GM10248 (cell line): Measurements from ENCODE around the gene HPD.

ENCODE experiments used
- CTCF ChIA-PET: fragments of 300-600 bp; sonication (Branson Sonifier 250); formaldehyde crosslinking; extraction: SDS; loops from one replicate; lab custom pipeline; 2021; ENCODE audit warnings: antibody characterized with exemption; lab: Yijun Ruan, JAX
- POLR2A ChIA-PET: fragments of 350-650 bp; sonication (Branson Sonifier 250); formaldehyde crosslinking; extraction: SDS; loops from one replicate; lab custom pipeline; 2020; ENCODE audit warnings: antibody characterized with exemption; lab: Yijun Ruan, JAX
- DNase-seq: peaks from one replicate; pipeline ENCODE4 v3.0.0; 2012; ENCODE audit errors: extremely low spot score
- CTCF ChIP-seq: IDR thresholded peaks from 2 replicates; pipeline ENCODE4 v1.5.1; 2012; ENCODE audit warnings: mild to moderate bottlenecking, low read depth; ENCODE audit errors: extremely low read depth, missing control alignments, control extremely low read depth

Gene HPD

DNA sequence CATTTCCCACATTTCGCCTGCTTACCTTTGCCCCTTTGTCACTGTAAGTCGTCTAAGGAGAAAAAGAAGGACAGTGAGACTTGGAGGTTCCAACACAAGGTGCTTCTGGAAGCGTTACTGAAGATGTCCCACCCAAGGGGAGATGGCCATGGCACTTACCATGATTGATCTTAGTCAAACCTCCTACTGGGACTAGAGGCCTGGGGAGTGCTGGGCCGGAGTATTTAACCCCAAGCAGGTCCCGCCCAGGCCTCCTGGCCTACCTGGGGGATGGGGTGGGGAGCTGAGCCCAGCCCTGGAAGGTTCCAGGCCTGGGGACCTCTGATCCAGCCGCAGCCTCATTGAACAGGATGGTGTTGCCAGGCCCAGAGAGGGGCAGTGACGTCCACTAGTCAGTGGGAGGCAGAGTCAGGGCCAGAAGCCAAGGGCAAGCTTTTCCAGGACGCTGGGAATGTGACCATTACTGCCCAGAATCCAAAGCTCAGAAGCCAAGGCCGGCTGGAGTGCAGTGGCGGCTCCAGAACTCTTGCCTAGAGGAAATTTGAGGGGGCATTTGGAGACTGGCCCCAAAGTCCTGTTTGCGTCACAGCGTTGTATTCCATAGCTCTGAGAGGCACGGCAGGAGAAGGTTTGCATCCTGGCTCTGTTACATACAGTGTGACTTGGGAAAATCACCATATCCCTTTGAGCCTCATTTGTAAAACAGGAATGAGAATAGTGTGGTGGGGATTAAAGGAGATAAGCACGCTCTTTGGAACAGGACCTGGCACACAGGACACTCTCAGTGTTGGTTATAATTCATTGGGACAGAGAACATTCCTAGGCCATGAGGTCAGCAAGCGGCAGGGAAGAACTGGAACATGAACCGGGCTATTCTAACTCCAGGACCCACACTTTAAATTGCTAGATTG is at the start of gene HPD:
TSS of gene HPD (minus strand) at position 198 of the 911 bp plus-strand sequence. CDS start at position 162, 36 bp downstream.
- no peak for DNase-seq
- no peak for TF ChIP-seq CTCF
- POLR2A ChIA-PET, result no interaction called here
- CTCF ChIA-PET, result interaction anchor here (2.2 kb wide), 1 partner anchor 64 kb away, joined by 4 read pairs; no protein-coding TSS in a partner anchor

- TF ChIP-seq CTCF, result no peak
- DNase-seq, result no peak
- ChIA-PET CTCF (interaction anchor here (1.0 to 1.5 kb wide), 3 partner anchors 11 to 111 kb away, joined by 3 read pairs; no protein-coding TSS in a partner anchor), POLR2A (no interaction called here)
Observed at GRCh38 chr12:121905746-121906145, 47.1 kb upstream of the HPD start.

- TF ChIP-seq CTCF, result no peak
- no peak for DNase-seq
- ChIA-PET CTCF (interaction anchor here (1.2 to 1.4 kb wide), 2 partner anchors 9 to 15 kb away, joined by 4 to 6 read pairs; partner anchors contain the start of gene PSMD9), POLR2A (no interaction called here)
Observed at GRCh38 chr12:121903202-121903601, 44.5 kb upstream of the HPD start.

DNA sequence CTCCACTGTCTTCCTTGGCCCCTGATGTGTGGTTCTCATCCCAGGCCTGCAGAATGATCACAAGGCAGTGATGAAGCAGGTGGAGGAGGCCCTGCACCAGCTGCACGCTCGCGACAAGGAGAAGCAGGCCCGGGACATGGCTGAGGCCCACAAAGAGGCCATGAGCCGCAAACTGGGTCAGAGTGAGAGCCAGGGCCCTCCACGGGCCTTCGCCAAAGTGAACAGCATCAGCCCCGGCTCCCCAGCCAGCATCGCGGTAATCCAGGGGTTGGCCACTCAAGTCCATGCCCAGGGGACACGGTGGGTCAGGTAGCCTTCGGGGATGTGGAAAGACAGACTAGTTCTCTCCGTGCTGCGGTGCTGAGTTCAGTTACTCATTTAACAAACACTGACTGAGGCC is 40.9 kb upstream of the HPD start:
- no peak for TF ChIP-seq CTCF
- ChIA-PET POLR2A (no interaction called here), CTCF (interaction anchor here (0.7 kb wide), 1 partner anchor 104 kb away, joined by 4 read pairs; no protein-coding TSS in a partner anchor)
- no peak for DNase-seq

- DNase-seq, result no peak
- TF ChIP-seq CTCF, result no peak
- ChIA-PET CTCF (interaction anchor here (1.0 kb wide), 2 partner anchors 9 to 104 kb away, joined by 3 to 4 read pairs; partner anchors contain the start of gene PSMD9), POLR2A (no interaction called here)
Observed at GRCh38 chr12:121898287-121898686, 39.6 kb upstream of the HPD start.

DNA sequence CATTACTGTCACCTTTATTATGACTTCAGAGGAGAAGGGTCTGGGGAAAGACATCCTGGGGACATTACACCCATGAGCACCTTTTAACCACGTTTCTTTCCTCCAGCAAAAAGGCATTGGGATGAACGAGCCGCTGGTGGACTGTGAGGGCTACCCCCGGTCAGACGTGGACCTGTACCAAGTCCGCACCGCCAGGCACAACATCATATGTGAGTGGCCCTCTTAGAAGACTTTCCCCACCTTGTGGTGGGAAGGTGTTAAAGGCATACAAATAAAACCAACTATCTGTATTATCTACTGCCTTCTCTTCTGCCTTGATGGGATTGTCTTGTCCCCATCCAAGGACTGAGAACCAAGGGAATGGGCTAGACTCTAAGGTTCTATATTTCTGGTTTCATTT is 36.0 kb upstream of the HPD start:
- TF ChIP-seq CTCF, result peak; percentile 18
- DNase-seq, result no peak
- CTCF ChIA-PET, result interaction anchor here (0.7 to 7.8 kb wide), 6 partner anchors 8 to 131 kb away, joined by 3 to 102 read pairs (median 4); partner anchors contain the start of genes CFAP251 and RHOF
- POLR2A ChIA-PET, result no interaction called here
